ENCODE measurements around the gene NCAPG.

GRCh38 chr4:17785858-17786257, 24.9 kb upstream of the NCAPG start:
- TF ChIP-seq HDGF (IDR thresholded peaks at IDR 0.05; ENCODE audit: borderline replicate concordance) (no peak), BHLHE40 (IDR thresholded peaks at IDR 0.05; ENCODE audit: borderline replicate concordance) (no peak), SP1 (IDR thresholded peaks at IDR 0.05) (no peak), NFRKB (IDR thresholded peaks at IDR 0.05) (no peak), SUZ12 (IDR thresholded peaks at IDR 0.05) (no peak), PKNOX1 (IDR thresholded peaks at IDR 0.05) (no peak), FOXK2 (IDR thresholded peaks at IDR 0.05) (no peak), CTBP1 (IDR thresholded peaks at IDR 0.05; ENCODE audit: borderline replicate concordance) (no peak), FOXM1 (IDR thresholded peaks at IDR 0.05; ENCODE audit: borderline replicate concordance) (no peak)

Data from HEK293T (cell line).